T-helper 22 cell (primary cell): Measurements from ENCODE around the gene DCXR.
A peak's percentile ranks its signal among the peaks of the same experiment; 100 is the strongest.

Experiments used
- DNase-seq: peaks from one replicate; pipeline ENCODE4 v3.0.0-alpha.2; 2020; ENCODE audit warnings: low read depth

DCXR gene

GRCh38 chr17:82072827-82073226, 35.3 kb upstream of the DCXR start:
- DNase-seq = no peak

- DNase-seq = no peak
Measured at GRCh38 chr17:82070611-82071010, 33.1 kb upstream of the DCXR start.

- peak; percentile 48 for DNase-seq
Measured at GRCh38 chr17:82065638-82066303, 28.3 kb upstream of the DCXR start, which contains the start of gene DUS1L. DUS1L (minus strand) TSS chr17:82065804; CDS start chr17:82065059, 745 bp downstream.

GRCh38 chr17:82065193-82065637, 27.7 kb upstream of the DCXR start:
- DNase-seq = no peak

- DNase-seq = no peak
Measured at GRCh38 chr17:82064433-82065192, 27.1 kb upstream of the DCXR start.

- no peak for DNase-seq
Measured at GRCh38 chr17:82063424-82064415, 26.2 kb upstream of the DCXR start.

GRCh38 chr17:82062984-82063368, 25.5 kb upstream of the DCXR start:
- DNase-seq = no peak

GRCh38 chr17:82062076-82062983, 24.8 kb upstream of the DCXR start:
- DNase-seq = no peak

- no peak for DNase-seq
Measured at GRCh38 chr17:82061047-82061925, 23.8 kb upstream of the DCXR start.

- no peak for DNase-seq
Measured at GRCh38 chr17:82060614-82061013, 23.1 kb upstream of the DCXR start.

- DNase-seq = no peak
Measured at GRCh38 chr17:82060001-82060380, 22.5 kb upstream of the DCXR start.

GRCh38 chr17:82059272-82060000, 21.9 kb upstream of the DCXR start:
- no peak for DNase-seq

- DNase-seq = no peak
Measured at GRCh38 chr17:82058855-82059249, 21.4 kb upstream of the DCXR start.

- DNase-seq = no peak
Measured at GRCh38 chr17:82058230-82058854, 20.8 kb upstream of the DCXR start.

GRCh38 chr17:82056729-82057621, 19.5 kb upstream of the DCXR start:
- no peak for DNase-seq

- no peak for DNase-seq
Measured at GRCh38 chr17:82055965-82056728, 18.6 kb upstream of the DCXR start.
